ENCODE results near the gene ZNF723. TPM values are rescaled to one million over a fixed set of nuclear protein-coding genes. Genes with fewer than 3 reads are reported as not detected.

ZNF723 gene
- total RNA-seq, 1 experiment from 2014 or later, result not detected

- Mint-ChIP-seq H3K4me1 (ENCODE audit: low read depth, unreplicated experiment) (no peaks in the 10 kb centered on the region), H3K27me3 (ENCODE audit: insufficient read depth, unreplicated experiment) (no peaks in the 10 kb centered on the region), H3K27ac (ENCODE audit: unreplicated experiment) (no peak overlapping the region), H3K9me3 (ENCODE audit: unreplicated experiment) (peaks cover 31% of the 10 kb centered on the region), H3K4me3 (ENCODE audit: unreplicated experiment) (no peak overlapping the region), H3K36me3 (ENCODE audit: insufficient read depth, unreplicated experiment) (no peaks in the 10 kb centered on the region)
- H3K4me1 ChIP-seq, result no peaks in the 10 kb centered on the region
- no peaks in the 10 kb centered on the region for H3K27me3 ChIP-seq (replicated peaks; ENCODE audit: control insufficient read depth, insufficient read depth, low read length)
- no TSS peak for BruUV-seq (replicated peaks)
- H3K9me3 ChIP-seq, result no peaks in the 10 kb centered on the region
- no peak overlapping the region for H3K4me3 ChIP-seq (ENCODE audit: low read depth, low read length)
- no peak for TF ChIP-seq CTCF (IDR thresholded peaks at IDR 0.05; ENCODE audit: insufficient read depth in 1 of 2, low read depth in 1 of 2, low read length in 1 of 2, severe bottlenecking in 1 of 2, unreplicated experiment in 1 of 2)
- DNase-seq, result no peak
- intact Hi-C loops (cut with micrococcal nuclease; ENCODE audit: unreplicated experiment), result no loop called here
- POLR2A ChIA-PET, result no interaction called here
- CTCF ChIA-PET, result no interaction called here
- no peaks in the 10 kb centered on the region for H3K36me3 ChIP-seq (ENCODE audit: control insufficient read depth, insufficient read depth, low read length)
Observed at GRCh38 chr19:22797040-22797439, 35.1 kb upstream of the ZNF723 start.

- Histone ChIP-seq H3K36me3 (ENCODE audit: control insufficient read depth, insufficient read depth, low read length) (no peaks in the 10 kb centered on the region), H3K27me3 (replicated peaks; ENCODE audit: control insufficient read depth, insufficient read depth, low read length) (no peaks in the 10 kb centered on the region), H3K9me3 (no peaks in the 10 kb centered on the region), H3K4me1 (no peaks in the 10 kb centered on the region), H3K4me3 (ENCODE audit: low read depth, low read length) (no peak overlapping the region)
- POLR2A ChIA-PET, result no interaction called here
- no peak for TF ChIP-seq CTCF (IDR thresholded peaks at IDR 0.05; ENCODE audit: insufficient read depth in 1 of 2, low read depth in 1 of 2, low read length in 1 of 2, severe bottlenecking in 1 of 2, unreplicated experiment in 1 of 2)
- peaks cover 18% of the 10 kb centered on the region for H3K9me3 Mint-ChIP-seq (ENCODE audit: unreplicated experiment)
- H3K27me3 Mint-ChIP-seq (ENCODE audit: insufficient read depth, unreplicated experiment), result no peaks in the 10 kb centered on the region
- H3K4me3 Mint-ChIP-seq (ENCODE audit: unreplicated experiment), result no peak overlapping the region
- H3K36me3 Mint-ChIP-seq (ENCODE audit: insufficient read depth, unreplicated experiment), result no peaks in the 10 kb centered on the region
- H3K27ac Mint-ChIP-seq (ENCODE audit: unreplicated experiment), result no peak overlapping the region
- DNase-seq, result no peak
- no TSS peak for BruUV-seq (replicated peaks)
- intact Hi-C loops (cut with micrococcal nuclease; ENCODE audit: unreplicated experiment), result no loop called here
- H3K4me1 Mint-ChIP-seq (ENCODE audit: low read depth, unreplicated experiment), result no peaks in the 10 kb centered on the region
- CTCF ChIA-PET, result no interaction called here
Observed at GRCh38 chr19:22806418-22806817, 25.7 kb upstream of the ZNF723 start.

GRCh38 chr19:22807061-22807835 is 24.8 kb upstream of the ZNF723 start:
- no peaks in the 10 kb centered on the region for H3K9me3 ChIP-seq
- no peaks in the 10 kb centered on the region for H3K36me3 Mint-ChIP-seq (ENCODE audit: insufficient read depth, unreplicated experiment)
- POLR2A ChIA-PET, result no interaction called here

More at GRCh38 chr19:22807061-22807835, 24.8 kb upstream of the ZNF723 start:
- Mint-ChIP-seq H3K27ac (ENCODE audit: unreplicated experiment) (no peak overlapping the region), H3K27me3 (ENCODE audit: insufficient read depth, unreplicated experiment) (no peaks in the 10 kb centered on the region), H3K4me1 (ENCODE audit: low read depth, unreplicated experiment) (no peaks in the 10 kb centered on the region), H3K9me3 (ENCODE audit: unreplicated experiment) (peaks cover 17% of the 10 kb centered on the region), H3K4me3 (ENCODE audit: unreplicated experiment) (no peak overlapping the region)
- TF ChIP-seq CTCF (IDR thresholded peaks at IDR 0.05; ENCODE audit: insufficient read depth in 1 of 2, low read depth in 1 of 2, low read length in 1 of 2, severe bottlenecking in 1 of 2, unreplicated experiment in 1 of 2), result no peak
- no peak for DNase-seq
- intact Hi-C loops (cut with micrococcal nuclease; ENCODE audit: unreplicated experiment), result no loop called here
- no peaks in the 10 kb centered on the region for H3K36me3 ChIP-seq (ENCODE audit: control insufficient read depth, insufficient read depth, low read length)
- CTCF ChIA-PET, result no interaction called here
- no peaks in the 10 kb centered on the region for H3K27me3 ChIP-seq (replicated peaks; ENCODE audit: control insufficient read depth, insufficient read depth, low read length)
- H3K4me1 ChIP-seq, result no peaks in the 10 kb centered on the region
- H3K4me3 ChIP-seq (ENCODE audit: low read depth, low read length), result no peak overlapping the region
- BruUV-seq (replicated peaks), result no TSS peak

Measured in Caco-2 (cell line).